Measurements from ENCODE around the gene OR10X1.

OR10X1 gene

GRCh38 chr1:158579733-158580132 lies at the start of gene OR10X1:
Gene OR10X1, minus strand, starts transcription at chr1:158579899. Its CDS starts 0 bp downstream, at chr1:158579899.
- no peak for DNase-seq

- DNase-seq: no peak
These were observed 34.1 kb upstream of the OR10X1 start for GRCh38 chr1:158613764-158614163.

- no peak for DNase-seq
These were observed 32.2 kb upstream of the OR10X1 start for GRCh38 chr1:158611916-158612315.

- DNase-seq: no peak
These were observed 27.6 kb upstream of the OR10X1 start for GRCh38 chr1:158607296-158607695.

GRCh38 chr1:158604968-158605367 lies 25.3 kb upstream of the OR10X1 start, which contains the start of gene OR10Z1:
Gene OR10Z1, plus strand, starts transcription at chr1:158605268. Its CDS starts 1,171 bp downstream, at chr1:158606439.
- DNase-seq: no peak

- no peak for DNase-seq
These were observed 21.0 kb upstream of the OR10X1 start for GRCh38 chr1:158600735-158601134.

GRCh38 chr1:158586942-158587341 lies 7.2 kb upstream of the OR10X1 start:
- no peak for DNase-seq

- DNase-seq: no peak
These were observed 4.3 kb upstream of the OR10X1 start for GRCh38 chr1:158583962-158584361.

GRCh38 chr1:158577561-158577960 lies 2.1 kb downstream of the OR10X1 start:
- DNase-seq: no peak

- no peak for DNase-seq
These were observed 7.5 kb downstream of the OR10X1 start for GRCh38 chr1:158572226-158572625.

GRCh38 chr1:158570480-158570879 lies 9.2 kb downstream of the OR10X1 start, which contains the start of gene OR6P1:
Gene OR6P1, minus strand, starts transcription at chr1:158570580. Its CDS starts 6,976 bp downstream, at chr1:158563604.
- DNase-seq: no peak

GRCh38 chr1:158564608-158565007 lies 15.1 kb downstream of the OR10X1 start:
- no peak for DNase-seq

- DNase-seq: no peak
These were observed 15.8 kb downstream of the OR10X1 start for GRCh38 chr1:158563853-158564252.

GRCh38 chr1:158559696-158560095 lies 20.0 kb downstream of the OR10X1 start:
- DNase-seq: no peak

- no peak for DNase-seq
These were observed 25.3 kb downstream of the OR10X1 start, which contains the start of gene OR6Y1 for GRCh38 chr1:158554352-158554751. Gene OR6Y1, minus strand, starts transcription at chr1:158554405. Its CDS starts 6,300 bp downstream, at chr1:158548105.

GRCh38 chr1:158552296-158552695 lies 27.4 kb downstream of the OR10X1 start:
- DNase-seq: no peak

- DNase-seq: no peak
These were observed 32.2 kb downstream of the OR10X1 start for GRCh38 chr1:158547533-158547932.

GRCh38 chr1:158537609-158538008 lies 42.1 kb downstream of the OR10X1 start:
- no peak for DNase-seq

GRCh38 chr1:158534496-158534895 lies 45.2 kb downstream of the OR10X1 start:
- no peak for DNase-seq

Measured in CD4-positive, alpha-beta T cell treated with Interleukin-17A for 4 hours (primary cell).